WTC11 (cell line): ENCODE measurements around the gene SBF2. TPM values are rescaled to one million over a fixed set of nuclear protein-coding genes. Genes with fewer than 3 reads are reported as not detected.

Experiments used
- ATF1 ChIP-seq: sonication (generic); formaldehyde crosslinking; IDR thresholded peaks from 2 replicates; pipeline ENCODE4 v1.8.1; 2023; ENCODE audit warnings: mild to moderate bottlenecking, moderate library complexity, missing genetic modification reagents
- FOXK1 ChIP-seq: sonication (generic); formaldehyde crosslinking; IDR thresholded peaks from 2 replicates; pipeline ENCODE4 v1.8.0; 2022; ENCODE audit warnings: mild to moderate bottlenecking, moderate library complexity, missing genetic modification reagents
- GABPB1 ChIP-seq: sonication (generic); formaldehyde crosslinking; IDR thresholded peaks from 2 replicates; pipeline ENCODE4 v1.8.1; 2023; ENCODE audit warnings: mild to moderate bottlenecking, missing genetic modification reagents
- JAZF1 ChIP-seq: fragments of 250-450 bp; sonication (Bioruptor Pico); IDR thresholded peaks from 2 replicates; pipeline ENCODE4 v1.9.0; 2021; ENCODE audit warnings: moderate library complexity, mild to moderate bottlenecking, inconsistent platforms
- JUN ChIP-seq: sonication (generic); formaldehyde crosslinking; IDR thresholded peaks from 2 replicates; pipeline ENCODE4 v1.8.0; 2023; ENCODE audit warnings: mild to moderate bottlenecking, missing genetic modification reagents
- KAT7 ChIP-seq: sonication (generic); formaldehyde crosslinking; IDR thresholded peaks from 2 replicates; pipeline ENCODE4 v1.8.1; 2023; ENCODE audit warnings: missing genetic modification reagents, mild to moderate bottlenecking, borderline replicate concordance
- NFATC4 ChIP-seq: fragments of 250-450 bp; sonication (Bioruptor Pico); IDR thresholded peaks from 2 replicates; pipeline ENCODE4 v1.9.0; 2021; ENCODE audit warnings: mild to moderate bottlenecking
- NR1H2 ChIP-seq: sonication (generic); formaldehyde crosslinking; IDR thresholded peaks from 2 replicates; pipeline ENCODE4 v1.9.0; 2021; ENCODE audit warnings: mild to moderate bottlenecking, moderate library complexity, missing genetic modification reagents
- NR2C2 ChIP-seq: sonication (generic); formaldehyde crosslinking; IDR thresholded peaks from 2 replicates; pipeline ENCODE4 v1.8.0; 2022; ENCODE audit warnings: mild to moderate bottlenecking, missing genetic modification reagents
- PRRX2 ChIP-seq: fragments of 250-450 bp; sonication (Bioruptor Pico); IDR thresholded peaks from 2 replicates; pipeline ENCODE4 v1.8.0; 2021; ENCODE audit warnings: mild to moderate bottlenecking
- RORB ChIP-seq: fragments of 250-450 bp; sonication (Bioruptor Pico); IDR thresholded peaks from 2 replicates; pipeline ENCODE4 v1.9.0; 2021; ENCODE audit warnings: mild to moderate bottlenecking
- TEAD1 ChIP-seq: sonication (generic); formaldehyde crosslinking; IDR thresholded peaks from 2 replicates; pipeline ENCODE4 v1.8.0; 2022; ENCODE audit warnings: mild to moderate bottlenecking, missing genetic modification reagents
- TEAD4 ChIP-seq: sonication (generic); formaldehyde crosslinking; IDR thresholded peaks from 2 replicates; pipeline ENCODE4 v1.8.0; 2022; ENCODE audit warnings: mild to moderate bottlenecking, missing genetic modification reagents
- TP53 ChIP-seq: sonication (generic); formaldehyde crosslinking; IDR thresholded peaks from 2 replicates; pipeline ENCODE4 v1.8.1; 2023; ENCODE audit warnings: mild to moderate bottlenecking, missing genetic modification reagents
- ZBTB21 ChIP-seq: sonication (generic); formaldehyde crosslinking; IDR thresholded peaks from 2 replicates; pipeline ENCODE4 v1.8.1; 2023; ENCODE audit warnings: mild to moderate bottlenecking, missing genetic modification reagents, borderline replicate concordance
- ZNF219 ChIP-seq: sonication (generic); formaldehyde crosslinking; IDR thresholded peaks from 2 replicates; pipeline ENCODE4 v1.8.0; 2023; ENCODE audit warnings: missing genetic modification reagents, mild to moderate bottlenecking, borderline replicate concordance
- total RNA-seq: library from RNA; stranded (reverse); gene quantifications from 3 replicates; pipeline ENCODE4 v1.2.3, GENCODE V29; 2021
- TF ChIP-seq, protein P1 (sequence below): sonication (generic); formaldehyde crosslinking; IDR thresholded peaks from 2 replicates; pipeline ENCODE4 v1.8.1; 2023; ENCODE audit warnings: mild to moderate bottlenecking, missing genetic modification reagents, moderate library complexity
- TF ChIP-seq, protein P2 (sequence below): sonication (generic); formaldehyde crosslinking; IDR thresholded peaks from 2 replicates; pipeline ENCODE4 v1.8.1; 2023; ENCODE audit warnings: mild to moderate bottlenecking, missing genetic modification reagents, borderline replicate concordance
- TF ChIP-seq, protein P3 (sequence below): sonication (generic); formaldehyde crosslinking; IDR thresholded peaks from 2 replicates; pipeline ENCODE4 v1.8.0; 2022; ENCODE audit warnings: mild to moderate bottlenecking, missing genetic modification reagents
- TF ChIP-seq, protein P4 (sequence below): sonication (generic); formaldehyde crosslinking; IDR thresholded peaks from 2 replicates; pipeline ENCODE4 v1.8.1; 2022; ENCODE audit warnings: mild to moderate bottlenecking, moderate library complexity, missing genetic modification reagents
- TF ChIP-seq, protein P5 (sequence below): sonication (generic); formaldehyde crosslinking; IDR thresholded peaks from 2 replicates; pipeline ENCODE4 v1.8.0; 2023; ENCODE audit warnings: missing genetic modification reagents, mild to moderate bottlenecking, borderline replicate concordance
- TF ChIP-seq, protein P6 (sequence below): sonication (generic); formaldehyde crosslinking; IDR thresholded peaks from 2 replicates; pipeline ENCODE4 v1.8.0; 2022; ENCODE audit warnings: mild to moderate bottlenecking, missing genetic modification reagents
- TF ChIP-seq, protein P7 (sequence below): fragments of 250-450 bp; sonication (Bioruptor Pico); conservative IDR thresholded peaks from 2 replicates; pipeline ENCODE4 v1.9.0; 2021; ENCODE audit warnings: mild to moderate bottlenecking
- TF ChIP-seq, protein P8 (sequence below): sonication (generic); formaldehyde crosslinking; IDR thresholded peaks from 2 replicates; pipeline ENCODE4 v1.8.1; 2023; ENCODE audit warnings: mild to moderate bottlenecking, missing genetic modification reagents, moderate library complexity

The SBF2 gene
- total RNA-seq, 1 experiment from 2014 or later: 47.6 TPM

DNA sequence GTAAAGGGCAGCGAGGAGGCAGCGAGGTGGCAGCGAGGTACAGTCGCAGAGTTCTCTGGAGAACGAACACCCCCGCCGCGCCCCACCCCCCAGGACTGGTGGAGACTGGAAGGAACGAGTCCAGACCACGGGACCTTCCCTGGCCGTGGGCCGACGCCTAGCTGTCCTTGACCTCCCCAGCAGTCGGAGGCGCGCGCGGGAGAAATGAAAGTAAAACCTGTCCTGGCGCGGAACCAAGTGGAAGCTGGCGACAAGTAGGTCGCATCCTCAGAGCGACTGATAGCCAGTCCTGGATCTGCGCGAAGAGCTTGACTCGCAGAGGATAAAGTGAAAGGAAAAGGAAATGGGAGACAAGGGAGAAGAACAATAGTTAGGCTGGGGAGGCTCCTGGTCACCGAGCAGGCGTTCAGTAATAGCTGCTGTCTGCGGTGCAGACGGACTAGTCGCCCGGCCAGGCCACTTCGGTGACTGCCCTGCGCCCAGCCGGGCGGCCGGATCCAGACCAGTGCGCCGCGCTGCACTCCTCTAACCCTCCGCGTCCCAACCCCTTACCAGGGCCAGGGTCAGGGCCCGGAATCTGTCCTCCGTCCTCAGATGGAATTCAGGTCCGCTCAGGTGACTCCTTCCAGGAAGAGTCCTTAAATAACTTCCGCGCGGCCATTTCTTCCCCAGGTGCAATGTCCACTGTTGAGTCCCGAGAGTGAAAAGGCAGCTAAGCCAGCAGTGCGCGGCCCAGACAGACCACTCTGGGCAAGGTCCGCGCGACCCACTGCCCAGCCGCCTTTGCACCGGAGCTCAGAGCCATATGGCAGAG, 8.9 kb upstream of the SBF2 start (continued):
- no peak for TF ChIP-seq ZBTB21 (CRISPR knock-in tag)
- TF ChIP-seq, protein P1, sequence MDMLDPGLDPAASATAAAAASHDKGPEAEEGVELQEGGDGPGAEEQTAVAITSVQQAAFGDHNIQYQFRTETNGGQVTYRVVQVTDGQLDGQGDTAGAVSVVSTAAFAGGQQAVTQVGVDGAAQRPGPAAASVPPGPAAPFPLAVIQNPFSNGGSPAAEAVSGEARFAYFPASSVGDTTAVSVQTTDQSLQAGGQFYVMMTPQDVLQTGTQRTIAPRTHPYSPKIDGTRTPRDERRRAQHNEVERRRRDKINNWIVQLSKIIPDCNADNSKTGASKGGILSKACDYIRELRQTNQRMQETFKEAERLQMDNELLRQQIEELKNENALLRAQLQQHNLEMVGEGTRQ (CRISPR knock-in tag): peak; percentile 9; the same call in 1 of the 2 replicates
- no peak for TF ChIP-seq JAZF1 (CRISPR knock-in tag)
- TF ChIP-seq TP53 (CRISPR knock-in tag): no peak
- TF ChIP-seq PRRX2 (CRISPR knock-in tag): no peak
- TF ChIP-seq, protein P2, sequence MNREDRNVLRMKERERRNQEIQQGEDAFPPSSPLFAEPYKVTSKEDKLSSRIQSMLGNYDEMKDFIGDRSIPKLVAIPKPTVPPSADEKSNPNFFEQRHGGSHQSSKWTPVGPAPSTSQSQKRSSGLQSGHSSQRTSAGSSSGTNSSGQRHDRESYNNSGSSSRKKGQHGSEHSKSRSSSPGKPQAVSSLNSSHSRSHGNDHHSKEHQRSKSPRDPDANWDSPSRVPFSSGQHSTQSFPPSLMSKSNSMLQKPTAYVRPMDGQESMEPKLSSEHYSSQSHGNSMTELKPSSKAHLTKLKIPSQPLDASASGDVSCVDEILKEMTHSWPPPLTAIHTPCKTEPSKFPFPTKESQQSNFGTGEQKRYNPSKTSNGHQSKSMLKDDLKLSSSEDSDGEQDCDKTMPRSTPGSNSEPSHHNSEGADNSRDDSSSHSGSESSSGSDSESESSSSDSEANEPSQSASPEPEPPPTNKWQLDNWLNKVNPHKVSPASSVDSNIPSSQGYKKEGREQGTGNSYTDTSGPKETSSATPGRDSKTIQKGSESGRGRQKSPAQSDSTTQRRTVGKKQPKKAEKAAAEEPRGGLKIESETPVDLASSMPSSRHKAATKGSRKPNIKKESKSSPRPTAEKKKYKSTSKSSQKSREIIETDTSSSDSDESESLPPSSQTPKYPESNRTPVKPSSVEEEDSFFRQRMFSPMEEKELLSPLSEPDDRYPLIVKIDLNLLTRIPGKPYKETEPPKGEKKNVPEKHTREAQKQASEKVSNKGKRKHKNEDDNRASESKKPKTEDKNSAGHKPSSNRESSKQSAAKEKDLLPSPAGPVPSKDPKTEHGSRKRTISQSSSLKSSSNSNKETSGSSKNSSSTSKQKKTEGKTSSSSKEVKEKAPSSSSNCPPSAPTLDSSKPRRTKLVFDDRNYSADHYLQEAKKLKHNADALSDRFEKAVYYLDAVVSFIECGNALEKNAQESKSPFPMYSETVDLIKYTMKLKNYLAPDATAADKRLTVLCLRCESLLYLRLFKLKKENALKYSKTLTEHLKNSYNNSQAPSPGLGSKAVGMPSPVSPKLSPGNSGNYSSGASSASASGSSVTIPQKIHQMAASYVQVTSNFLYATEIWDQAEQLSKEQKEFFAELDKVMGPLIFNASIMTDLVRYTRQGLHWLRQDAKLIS (CRISPR knock-in tag): no peak
- 0 out of 2 replicates have a peak, but pooled peaks have one; percentile 20 for TF ChIP-seq TEAD1 (CRISPR knock-in tag)
- TF ChIP-seq, protein P3, sequence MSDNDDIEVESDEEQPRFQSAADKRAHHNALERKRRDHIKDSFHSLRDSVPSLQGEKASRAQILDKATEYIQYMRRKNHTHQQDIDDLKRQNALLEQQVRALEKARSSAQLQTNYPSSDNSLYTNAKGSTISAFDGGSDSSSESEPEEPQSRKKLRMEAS (CRISPR knock-in tag): peak; percentile 48
- TF ChIP-seq, protein P4, sequence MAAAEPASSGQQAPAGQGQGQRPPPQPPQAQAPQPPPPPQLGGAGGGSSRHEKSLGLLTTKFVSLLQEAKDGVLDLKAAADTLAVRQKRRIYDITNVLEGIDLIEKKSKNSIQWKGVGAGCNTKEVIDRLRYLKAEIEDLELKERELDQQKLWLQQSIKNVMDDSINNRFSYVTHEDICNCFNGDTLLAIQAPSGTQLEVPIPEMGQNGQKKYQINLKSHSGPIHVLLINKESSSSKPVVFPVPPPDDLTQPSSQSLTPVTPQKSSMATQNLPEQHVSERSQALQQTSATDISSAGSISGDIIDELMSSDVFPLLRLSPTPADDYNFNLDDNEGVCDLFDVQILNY (CRISPR knock-in tag): 0 out of 2 replicates have a peak, but pooled peaks have one; percentile 35
- no peak for TF ChIP-seq FOXK1 (CRISPR knock-in tag)
- TF ChIP-seq, protein P5, sequence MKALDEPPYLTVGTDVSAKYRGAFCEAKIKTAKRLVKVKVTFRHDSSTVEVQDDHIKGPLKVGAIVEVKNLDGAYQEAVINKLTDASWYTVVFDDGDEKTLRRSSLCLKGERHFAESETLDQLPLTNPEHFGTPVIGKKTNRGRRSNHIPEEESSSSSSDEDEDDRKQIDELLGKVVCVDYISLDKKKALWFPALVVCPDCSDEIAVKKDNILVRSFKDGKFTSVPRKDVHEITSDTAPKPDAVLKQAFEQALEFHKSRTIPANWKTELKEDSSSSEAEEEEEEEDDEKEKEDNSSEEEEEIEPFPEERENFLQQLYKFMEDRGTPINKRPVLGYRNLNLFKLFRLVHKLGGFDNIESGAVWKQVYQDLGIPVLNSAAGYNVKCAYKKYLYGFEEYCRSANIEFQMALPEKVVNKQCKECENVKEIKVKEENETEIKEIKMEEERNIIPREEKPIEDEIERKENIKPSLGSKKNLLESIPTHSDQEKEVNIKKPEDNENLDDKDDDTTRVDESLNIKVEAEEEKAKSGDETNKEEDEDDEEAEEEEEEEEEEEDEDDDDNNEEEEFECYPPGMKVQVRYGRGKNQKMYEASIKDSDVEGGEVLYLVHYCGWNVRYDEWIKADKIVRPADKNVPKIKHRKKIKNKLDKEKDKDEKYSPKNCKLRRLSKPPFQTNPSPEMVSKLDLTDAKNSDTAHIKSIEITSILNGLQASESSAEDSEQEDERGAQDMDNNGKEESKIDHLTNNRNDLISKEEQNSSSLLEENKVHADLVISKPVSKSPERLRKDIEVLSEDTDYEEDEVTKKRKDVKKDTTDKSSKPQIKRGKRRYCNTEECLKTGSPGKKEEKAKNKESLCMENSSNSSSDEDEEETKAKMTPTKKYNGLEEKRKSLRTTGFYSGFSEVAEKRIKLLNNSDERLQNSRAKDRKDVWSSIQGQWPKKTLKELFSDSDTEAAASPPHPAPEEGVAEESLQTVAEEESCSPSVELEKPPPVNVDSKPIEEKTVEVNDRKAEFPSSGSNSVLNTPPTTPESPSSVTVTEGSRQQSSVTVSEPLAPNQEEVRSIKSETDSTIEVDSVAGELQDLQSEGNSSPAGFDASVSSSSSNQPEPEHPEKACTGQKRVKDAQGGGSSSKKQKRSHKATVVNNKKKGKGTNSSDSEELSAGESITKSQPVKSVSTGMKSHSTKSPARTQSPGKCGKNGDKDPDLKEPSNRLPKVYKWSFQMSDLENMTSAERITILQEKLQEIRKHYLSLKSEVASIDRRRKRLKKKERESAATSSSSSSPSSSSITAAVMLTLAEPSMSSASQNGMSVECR (CRISPR knock-in tag): peak; percentile 59; the same call in 1 of the 2 replicates
- TF ChIP-seq, protein P6, sequence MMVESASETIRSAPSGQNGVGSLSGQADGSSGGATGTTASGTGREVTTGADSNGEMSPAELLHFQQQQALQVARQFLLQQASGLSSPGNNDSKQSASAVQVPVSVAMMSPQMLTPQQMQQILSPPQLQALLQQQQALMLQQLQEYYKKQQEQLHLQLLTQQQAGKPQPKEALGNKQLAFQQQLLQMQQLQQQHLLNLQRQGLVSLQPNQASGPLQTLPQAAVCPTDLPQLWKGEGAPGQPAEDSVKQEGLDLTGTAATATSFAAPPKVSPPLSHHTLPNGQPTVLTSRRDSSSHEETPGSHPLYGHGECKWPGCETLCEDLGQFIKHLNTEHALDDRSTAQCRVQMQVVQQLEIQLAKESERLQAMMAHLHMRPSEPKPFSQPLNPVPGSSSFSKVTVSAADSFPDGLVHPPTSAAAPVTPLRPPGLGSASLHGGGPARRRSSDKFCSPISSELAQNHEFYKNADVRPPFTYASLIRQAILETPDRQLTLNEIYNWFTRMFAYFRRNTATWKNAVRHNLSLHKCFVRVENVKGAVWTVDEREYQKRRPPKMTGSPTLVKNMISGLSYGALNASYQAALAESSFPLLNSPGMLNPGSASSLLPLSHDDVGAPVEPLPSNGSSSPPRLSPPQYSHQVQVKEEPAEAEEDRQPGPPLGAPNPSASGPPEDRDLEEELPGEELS (CRISPR knock-in tag): no peak
- peak; percentile 54; the same call in 1 of the 2 replicates for TF ChIP-seq JUN (CRISPR knock-in tag)
- TF ChIP-seq ATF1 (CRISPR knock-in tag): no peak
- no peak for TF ChIP-seq GABPB1 (CRISPR knock-in tag)
- TF ChIP-seq NFATC4: no peak
- TF ChIP-seq NR2C2 (CRISPR knock-in tag): no peak
- TF ChIP-seq ZNF219: no peak
- TF ChIP-seq RORB: no peak
- no peak for TF ChIP-seq KAT7
- no peak for TF ChIP-seq NR1H2 (CRISPR knock-in tag)
- TF ChIP-seq, protein P7, sequence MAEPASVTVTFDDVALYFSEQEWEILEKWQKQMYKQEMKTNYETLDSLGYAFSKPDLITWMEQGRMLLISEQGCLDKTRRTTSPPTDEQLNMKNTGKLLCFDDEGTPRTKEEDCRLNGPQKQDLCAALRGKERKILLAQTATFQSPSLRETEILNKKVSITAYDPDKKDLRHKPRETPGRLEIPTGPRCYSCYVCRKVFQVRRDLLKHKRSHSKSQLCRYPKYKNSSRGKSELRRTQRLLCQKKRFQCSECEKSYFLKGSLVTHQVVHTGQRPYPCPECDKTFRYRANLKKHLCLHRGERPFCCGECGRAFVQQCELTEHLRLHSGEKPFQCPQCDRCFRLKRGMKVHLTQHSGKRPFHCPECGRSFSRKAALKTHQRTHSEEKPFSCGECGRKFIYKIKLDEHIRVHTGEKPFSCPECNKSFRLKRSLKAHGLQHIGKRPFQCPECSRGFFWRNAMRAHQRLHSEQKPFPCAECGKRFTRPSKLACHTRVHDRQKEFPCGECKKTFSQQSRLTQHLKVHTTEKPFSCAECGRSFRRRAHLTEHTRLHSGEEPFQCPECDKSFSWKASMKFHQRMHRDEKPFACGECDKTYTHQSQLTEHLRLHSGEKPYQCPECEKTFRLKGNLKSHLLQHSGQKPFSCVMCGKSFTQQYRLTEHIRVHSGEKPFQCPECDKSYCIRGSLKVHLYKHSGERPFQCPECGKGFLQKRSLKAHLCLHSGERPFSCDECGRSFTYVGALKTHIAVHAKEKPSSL: no peak
- TF ChIP-seq, protein P8, sequence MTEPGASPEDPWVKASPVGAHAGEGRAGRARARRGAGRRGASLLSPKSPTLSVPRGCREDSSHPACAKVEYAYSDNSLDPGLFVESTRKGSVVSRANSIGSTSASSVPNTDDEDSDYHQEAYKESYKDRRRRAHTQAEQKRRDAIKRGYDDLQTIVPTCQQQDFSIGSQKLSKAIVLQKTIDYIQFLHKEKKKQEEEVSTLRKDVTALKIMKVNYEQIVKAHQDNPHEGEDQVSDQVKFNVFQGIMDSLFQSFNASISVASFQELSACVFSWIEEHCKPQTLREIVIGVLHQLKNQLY: no peak
- TF ChIP-seq TEAD4: no peak; the same call in 1 of the 2 replicates
